HG02981 (cell line): ENCODE data around the gene RNF213.
"Not testable (repeated sequence)": the region's sequence is repeated elsewhere in the genome, so short reads cannot be mapped to it uniquely, and the experiment has no call there.

ENCODE experiments used
- ATAC-seq: cut with Tn5 transposase; IDR thresholded peaks from one replicate; pipeline ENCODE4 v1.9.1; 2021; ENCODE audit warnings: mild to moderate bottlenecking, moderate library complexity; ENCODE audit not compliant: unreplicated experiment

RNF213 gene

DNA sequence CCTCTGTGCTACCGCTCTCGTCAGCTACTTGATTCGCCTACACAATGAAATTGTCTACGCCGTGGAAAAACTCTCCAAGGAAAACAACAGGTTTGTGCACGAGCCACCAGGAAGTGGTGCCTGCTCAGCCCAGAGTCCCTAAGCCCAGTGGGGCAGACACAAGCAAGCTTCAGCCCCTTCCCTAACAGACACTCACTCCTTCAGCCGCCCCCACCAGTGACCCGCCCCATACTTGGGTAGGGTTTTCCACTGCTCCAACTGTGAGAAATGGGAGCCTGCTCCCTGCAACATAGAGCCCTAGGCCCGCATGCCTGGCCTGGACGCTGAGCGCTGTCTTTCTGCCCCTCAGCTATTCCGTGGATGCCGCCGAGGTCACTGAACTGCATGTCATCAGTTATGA, 125.7 kb downstream of the RNF213 start:
- no peak for ATAC-seq

GRCh38 chr17:80387071-80387470, 126.4 kb downstream of the RNF213 start:
- no peak for ATAC-seq

DNA sequence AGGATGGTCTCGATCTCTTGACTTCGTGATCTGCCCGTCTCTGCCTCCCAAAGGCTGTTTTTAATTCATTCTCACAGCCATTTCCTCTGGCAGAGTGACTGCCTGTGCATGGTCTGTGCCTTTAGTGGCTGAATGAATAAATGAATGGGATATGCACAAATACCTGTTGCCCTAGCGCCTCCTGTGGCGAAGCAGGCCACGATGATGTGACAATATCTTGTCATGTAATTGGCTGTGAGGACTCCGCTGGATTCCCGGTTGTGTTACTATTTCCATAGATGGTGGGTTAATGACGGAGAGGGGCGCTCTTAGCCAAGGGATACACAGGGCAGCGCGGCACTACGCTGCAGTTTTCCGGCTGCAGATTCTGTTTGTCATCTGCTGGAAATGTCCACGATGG, 127.5 kb downstream of the RNF213 start:
- no peak for ATAC-seq

DNA sequence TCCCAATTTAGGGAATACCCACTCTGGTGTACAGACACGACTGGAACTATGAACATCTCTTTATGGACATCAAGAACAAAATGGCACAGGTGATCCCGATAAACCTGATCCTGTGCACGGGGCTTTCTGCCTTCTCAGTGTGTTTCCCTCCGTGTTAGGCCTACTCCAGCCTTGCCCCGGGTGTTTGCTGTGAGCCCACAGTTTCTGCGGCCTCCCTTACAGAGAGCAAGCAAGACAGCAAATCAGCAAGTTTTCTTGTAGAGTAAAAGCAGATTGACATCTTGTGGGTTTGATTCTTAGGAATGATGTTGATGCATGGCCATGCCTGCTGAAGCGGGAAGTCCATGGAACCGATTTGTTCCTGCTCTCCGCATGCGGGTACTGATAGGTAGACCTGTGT, 127.9 kb downstream of the RNF213 start:
- ATAC-seq, result no peak

- ATAC-seq, result no peak
These were observed 128.7 kb downstream of the RNF213 start for GRCh38 chr17:80389011-80389995.

GRCh38 chr17:80393241-80393890, 132.7 kb downstream of the RNF213 start:
- ATAC-seq, result no peak

DNA sequence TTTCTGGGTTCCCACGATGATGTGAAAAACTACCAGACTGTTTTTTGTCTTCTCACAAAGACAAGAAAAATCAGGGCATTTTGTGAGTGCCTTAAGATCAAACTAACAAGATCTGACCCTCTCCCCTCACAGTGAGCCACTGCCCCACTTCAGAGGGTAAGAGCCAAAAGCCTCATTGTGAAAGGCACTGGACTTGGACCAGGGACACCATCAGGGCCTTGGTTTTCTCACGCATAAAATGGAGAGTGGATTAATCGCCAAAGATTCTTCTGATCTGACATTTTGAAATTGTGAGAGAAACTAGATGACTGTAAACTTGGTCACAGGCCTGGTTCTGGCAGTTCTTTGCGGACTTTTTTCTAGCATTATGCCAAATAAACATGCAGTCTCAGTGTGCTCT, 133.3 kb downstream of the RNF213 start:
- no peak for ATAC-seq

DNA sequence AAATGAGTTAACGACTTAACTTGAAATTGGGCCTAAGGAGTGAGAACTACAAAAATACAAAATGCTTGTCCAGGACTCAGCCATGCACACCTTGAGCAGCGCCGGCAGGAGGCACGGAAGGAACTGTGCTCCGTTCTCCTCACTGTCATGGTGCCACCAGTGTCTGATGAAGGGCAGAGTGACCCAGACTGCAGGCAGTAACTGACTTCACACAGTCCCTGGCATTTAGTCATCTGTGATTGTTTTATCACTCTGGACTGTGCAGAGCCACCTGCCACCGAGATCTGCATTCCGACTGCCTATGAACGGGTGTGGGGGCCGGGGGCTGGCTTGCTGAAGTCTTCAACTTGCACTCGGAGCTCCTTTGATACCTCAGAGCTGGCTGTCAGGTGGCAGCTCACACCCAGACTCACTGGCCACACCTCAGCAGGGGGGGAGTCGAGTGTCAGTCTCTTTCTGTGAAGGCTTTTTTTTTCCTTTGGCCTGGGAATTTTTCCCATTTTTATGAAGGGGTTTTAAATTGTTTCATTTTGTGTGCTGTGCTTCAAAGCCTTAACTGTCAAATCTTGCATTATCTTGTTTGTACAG, 134.1 kb downstream of the RNF213 start:
- ATAC-seq, result no peak

- no peak for ATAC-seq
These were observed 134.9 kb downstream of the RNF213 start for GRCh38 chr17:80395402-80396151.

GRCh38 chr17:80396157-80397033, 135.7 kb downstream of the RNF213 start:
- no peak for ATAC-seq

GRCh38 chr17:80397034-80397387, 136.4 kb downstream of the RNF213 start:
- ATAC-seq, result no peak

- no peak for ATAC-seq
These were observed 137.0 kb downstream of the RNF213 start for GRCh38 chr17:80397686-80398085.

DNA sequence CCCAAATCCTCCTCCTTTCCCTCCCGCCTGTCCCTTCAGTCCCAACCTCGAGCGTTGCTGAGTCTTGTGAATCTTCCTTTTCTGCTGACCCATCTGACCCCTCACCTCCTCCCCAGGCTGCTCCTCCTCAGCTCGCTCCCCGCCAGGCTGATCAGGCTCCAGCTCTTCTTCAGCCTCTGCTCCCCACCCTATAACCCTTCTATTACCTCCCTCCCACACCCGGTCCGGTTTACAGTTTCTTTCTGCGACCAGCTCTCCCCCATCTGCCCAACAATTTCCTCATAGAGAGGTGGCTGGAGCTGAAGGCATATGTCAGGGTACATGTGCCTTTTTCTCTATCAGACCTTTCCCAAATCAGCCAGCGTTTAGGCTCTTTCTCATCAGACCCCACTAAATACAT, 140.4 kb downstream of the RNF213 start:
- ATAC-seq, result not testable (repeated sequence)

- not testable (repeated sequence) for ATAC-seq
These were observed 141.4 kb downstream of the RNF213 start for GRCh38 chr17:80402102-80402501.

GRCh38 chr17:80402959-80403358, 142.3 kb downstream of the RNF213 start:
- no peak for ATAC-seq

DNA sequence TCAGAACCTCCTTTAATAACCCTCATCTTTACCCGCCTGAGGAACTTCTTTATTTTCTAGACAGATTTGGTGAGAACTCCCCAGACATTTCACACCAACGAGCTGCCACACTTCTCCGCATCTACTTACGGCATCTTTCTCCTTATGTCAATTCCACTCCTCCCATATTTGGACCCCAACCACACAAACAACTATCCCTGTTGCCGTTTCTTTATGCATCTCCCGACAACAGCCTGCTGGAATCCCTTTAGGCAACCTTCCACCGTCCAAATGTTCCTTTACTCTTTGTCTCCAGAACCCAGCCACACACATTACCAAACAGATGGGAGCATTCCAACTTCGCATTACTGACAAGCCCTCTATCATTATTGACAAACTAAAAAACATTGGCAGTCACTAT, 145.5 kb downstream of the RNF213 start:
- no peak for ATAC-seq

- not testable (repeated sequence) for ATAC-seq
These were observed 147.3 kb downstream of the RNF213 start for GRCh38 chr17:80407917-80408316.

GRCh38 chr17:80408872-80409271, 148.2 kb downstream of the RNF213 start:
- ATAC-seq, result no peak

DNA sequence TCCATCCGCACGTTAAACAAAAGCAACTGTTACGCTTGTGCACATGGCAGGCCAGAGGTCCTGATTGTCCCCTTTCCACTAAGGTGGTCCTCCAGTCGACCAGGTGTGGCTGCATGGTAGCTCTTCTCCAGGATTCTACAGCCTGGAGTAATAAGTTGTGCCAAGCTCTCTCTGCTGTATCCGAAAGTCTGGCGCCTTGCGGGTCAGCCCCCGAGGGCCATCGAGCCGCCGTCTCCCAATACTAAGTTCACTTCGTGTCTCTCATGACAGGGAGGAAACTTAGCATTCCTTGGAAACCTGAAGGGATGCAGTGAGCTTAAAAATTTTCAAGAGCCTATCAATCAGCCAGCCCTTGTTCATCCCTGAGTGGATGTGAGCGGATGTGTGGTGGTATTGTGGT, 149.0 kb downstream of the RNF213 start:
- no peak for ATAC-seq

GRCh38 chr17:80410441-80411087, 149.9 kb downstream of the RNF213 start:
- not testable (repeated sequence) for ATAC-seq
